ENCODE measurements around the gene ST3GAL4.

The ST3GAL4 gene

DNA sequence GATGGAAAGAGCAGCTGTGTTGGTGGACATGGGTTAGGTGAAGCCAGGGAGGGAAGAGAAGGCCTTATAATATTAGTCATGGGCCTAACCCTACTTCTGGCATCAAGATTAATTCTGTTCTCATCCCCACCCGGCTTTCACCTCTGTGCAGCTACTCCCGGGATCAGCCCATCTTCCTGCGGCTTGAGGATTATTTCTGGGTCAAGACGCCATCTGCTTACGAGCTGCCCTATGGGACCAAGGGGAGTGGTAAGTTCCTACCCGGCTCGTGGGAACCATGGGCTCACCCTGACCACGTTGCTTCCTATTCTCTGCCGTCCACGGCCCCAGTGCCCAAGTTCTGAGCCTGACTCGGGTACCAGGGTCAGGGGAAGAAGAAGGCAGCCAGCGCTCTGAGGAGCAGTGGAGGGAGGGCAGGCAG is 51.6 kb downstream of the ST3GAL4 start:
- DNase-seq (ENCODE audit: low read depth): no peak
- no peak overlapping the region for H3K4me3 ChIP-seq (ENCODE audit: low read depth, low read length)
- TF ChIP-seq, protein P1, sequence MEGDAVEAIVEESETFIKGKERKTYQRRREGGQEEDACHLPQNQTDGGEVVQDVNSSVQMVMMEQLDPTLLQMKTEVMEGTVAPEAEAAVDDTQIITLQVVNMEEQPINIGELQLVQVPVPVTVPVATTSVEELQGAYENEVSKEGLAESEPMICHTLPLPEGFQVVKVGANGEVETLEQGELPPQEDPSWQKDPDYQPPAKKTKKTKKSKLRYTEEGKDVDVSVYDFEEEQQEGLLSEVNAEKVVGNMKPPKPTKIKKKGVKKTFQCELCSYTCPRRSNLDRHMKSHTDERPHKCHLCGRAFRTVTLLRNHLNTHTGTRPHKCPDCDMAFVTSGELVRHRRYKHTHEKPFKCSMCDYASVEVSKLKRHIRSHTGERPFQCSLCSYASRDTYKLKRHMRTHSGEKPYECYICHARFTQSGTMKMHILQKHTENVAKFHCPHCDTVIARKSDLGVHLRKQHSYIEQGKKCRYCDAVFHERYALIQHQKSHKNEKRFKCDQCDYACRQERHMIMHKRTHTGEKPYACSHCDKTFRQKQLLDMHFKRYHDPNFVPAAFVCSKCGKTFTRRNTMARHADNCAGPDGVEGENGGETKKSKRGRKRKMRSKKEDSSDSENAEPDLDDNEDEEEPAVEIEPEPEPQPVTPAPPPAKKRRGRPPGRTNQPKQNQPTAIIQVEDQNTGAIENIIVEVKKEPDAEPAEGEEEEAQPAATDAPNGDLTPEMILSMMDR (IDR thresholded peaks at IDR 0.05; ENCODE audit: control insufficient read depth, extremely low read depth, insufficient read depth): no peak

DNA sequence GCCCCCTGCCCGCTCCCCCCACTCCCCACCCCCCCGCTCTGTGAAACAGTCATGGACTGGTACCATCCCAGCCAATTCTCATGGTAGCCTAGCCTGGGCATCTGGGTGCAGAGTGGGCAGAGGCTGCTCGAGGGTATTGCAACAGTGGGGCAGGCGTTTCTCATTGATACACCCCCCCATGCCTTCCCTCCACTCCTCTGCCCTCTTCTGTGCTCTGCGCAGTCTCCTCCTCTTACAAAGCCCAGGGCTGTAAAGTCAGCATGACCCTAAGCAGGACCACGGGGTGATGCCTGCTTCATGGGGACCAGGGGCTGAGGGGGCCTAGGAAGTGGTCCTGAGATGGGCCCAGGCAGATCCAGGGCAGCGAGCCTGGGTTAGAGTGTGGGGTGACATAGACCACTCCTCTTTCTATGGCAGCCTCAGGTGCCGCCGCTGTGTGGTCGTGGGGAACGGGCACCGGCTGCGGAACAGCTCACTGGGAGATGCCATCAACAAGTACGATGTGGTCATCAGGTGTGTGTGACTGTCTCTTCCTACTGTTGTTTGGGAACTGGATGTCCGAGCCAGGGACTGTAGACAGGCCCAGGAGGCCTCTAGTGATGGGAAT is 52.3 kb downstream of the ST3GAL4 start:
- DNase-seq (ENCODE audit: low read depth): no peak
- TF ChIP-seq, protein P1 (IDR thresholded peaks at IDR 0.05; ENCODE audit: control insufficient read depth, extremely low read depth, insufficient read depth): no peak
- no peak overlapping the region for H3K4me3 ChIP-seq (ENCODE audit: low read depth, low read length)

GRCh38 chr11:126408496-126408895 is 53.0 kb downstream of the ST3GAL4 start:
- TF ChIP-seq, protein P1 (IDR thresholded peaks at IDR 0.05; ENCODE audit: control insufficient read depth, extremely low read depth, insufficient read depth): no peak
- no peak overlapping the region for H3K4me3 ChIP-seq (ENCODE audit: low read depth, low read length)
- DNase-seq (ENCODE audit: low read depth): no peak

GRCh38 chr11:126408901-126409619 is 53.6 kb downstream of the ST3GAL4 start:
- no peak for DNase-seq (ENCODE audit: low read depth)
- TF ChIP-seq, protein P1 (IDR thresholded peaks at IDR 0.05; ENCODE audit: control insufficient read depth, extremely low read depth, insufficient read depth): no peak
- H3K4me3 ChIP-seq (ENCODE audit: low read depth, low read length): no peak overlapping the region

GRCh38 chr11:126409620-126409985 is 54.1 kb downstream of the ST3GAL4 start:
- no peak overlapping the region for H3K4me3 ChIP-seq (ENCODE audit: low read depth, low read length)
- TF ChIP-seq, protein P1 (IDR thresholded peaks at IDR 0.05; ENCODE audit: control insufficient read depth, extremely low read depth, insufficient read depth): no peak
- no peak for DNase-seq (ENCODE audit: low read depth)

DNA sequence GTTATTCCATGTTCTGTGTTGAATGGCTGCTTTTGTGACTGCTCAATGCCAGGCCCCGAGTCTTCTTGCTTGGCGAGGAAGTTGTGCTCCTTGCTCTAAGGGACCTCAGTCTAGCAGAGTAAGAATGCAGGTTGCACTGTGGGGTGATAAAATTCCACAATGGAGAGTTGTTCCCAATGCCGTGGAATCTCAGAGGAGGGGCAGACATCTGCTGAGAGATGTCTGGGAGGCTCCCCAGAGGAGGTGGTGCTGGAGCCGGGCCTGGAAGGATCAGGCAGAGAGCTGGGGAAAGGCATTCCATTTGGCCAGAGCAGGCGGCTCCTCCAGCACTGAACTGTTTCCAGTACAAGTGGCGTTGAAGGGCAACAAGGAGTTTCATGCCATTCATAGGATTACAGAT is 55.2 kb downstream of the ST3GAL4 start:
- TF ChIP-seq, protein P1 (IDR thresholded peaks at IDR 0.05; ENCODE audit: control insufficient read depth, extremely low read depth, insufficient read depth): no peak
- no peak for DNase-seq (ENCODE audit: low read depth)
- no peak overlapping the region for H3K4me3 ChIP-seq (ENCODE audit: low read depth, low read length)
